GM12878 (cell line): ENCODE data around the gene SUFU.

ENCODE experiments used
- POLR2A ChIP-seq: IDR thresholded peaks from 2 replicates; pipeline ENCODE4 v1.6.1; 2011; ENCODE audit warnings: low read depth, mild to moderate bottlenecking, low read length
- RAD21 ChIP-seq: IDR thresholded peaks from 2 replicates; pipeline ENCODE4 v1.6.1; 2011; ENCODE audit warnings: mild to moderate bottlenecking, low read depth, low read length, moderate library complexity; ENCODE audit not compliant: insufficient read depth
- RFX5 ChIP-seq: IDR thresholded peaks from 2 replicates; pipeline ENCODE4 v1.6.1; 2011; ENCODE audit warnings: low read depth, low read length, improper control_type of control experiment
- TF ChIP-seq, protein P1 (sequence below), 3 experiments: IDR thresholded peaks in 2 of 3; conservative IDR thresholded peaks in 1 of 3; 2 replicates each; pipeline ENCODE4 v1.5.1; 2011; ENCODE audit warnings: low read depth in 3 of 3, low read length in 3 of 3, mild to moderate bottlenecking in 3 of 3, control low read depth in 2 of 3, moderate library complexity in 2 of 3, inconsistent platforms in 1 of 3, mixed read lengths in 1 of 3; ENCODE audit not compliant: control insufficient read depth in 2 of 3, insufficient read depth in 1 of 3; ENCODE audit errors: extremely low read depth in 1 of 3
- TF ChIP-seq, protein P2 (sequence below): IDR thresholded peaks from 2 replicates; pipeline ENCODE4 v1.6.1; 2012; ENCODE audit warnings: mild to moderate bottlenecking, low read depth, low read length

DNA sequence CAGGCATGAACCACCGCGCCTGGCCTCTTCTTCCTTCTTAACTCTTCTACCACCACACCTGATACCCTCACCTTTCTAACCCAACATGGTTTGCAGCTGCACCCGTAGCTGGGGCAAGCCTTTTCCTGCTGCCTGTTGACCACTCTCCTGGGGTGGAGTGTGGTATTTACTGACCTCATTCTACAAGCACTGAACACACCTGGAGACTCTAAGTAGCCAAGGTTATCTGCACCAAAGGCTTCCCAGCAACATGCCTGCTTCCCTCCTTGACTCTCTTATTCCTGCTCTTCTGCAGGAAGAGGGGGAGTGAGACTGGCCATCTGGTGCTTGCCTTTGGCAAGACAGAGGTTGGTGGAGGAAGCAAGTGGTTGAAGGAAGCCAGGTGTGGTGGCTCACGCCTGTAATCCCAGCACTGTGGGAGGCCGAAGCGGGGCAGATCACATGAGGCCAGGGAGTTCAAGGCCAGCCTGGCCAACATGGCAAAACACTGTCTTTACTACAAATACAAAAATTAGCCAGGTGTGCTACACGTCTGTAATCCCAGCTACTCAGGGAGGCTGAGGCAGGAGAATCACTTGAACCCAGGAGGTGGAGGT is 11.3 kb upstream of the SUFU start:
- TF ChIP-seq, protein P1, sequence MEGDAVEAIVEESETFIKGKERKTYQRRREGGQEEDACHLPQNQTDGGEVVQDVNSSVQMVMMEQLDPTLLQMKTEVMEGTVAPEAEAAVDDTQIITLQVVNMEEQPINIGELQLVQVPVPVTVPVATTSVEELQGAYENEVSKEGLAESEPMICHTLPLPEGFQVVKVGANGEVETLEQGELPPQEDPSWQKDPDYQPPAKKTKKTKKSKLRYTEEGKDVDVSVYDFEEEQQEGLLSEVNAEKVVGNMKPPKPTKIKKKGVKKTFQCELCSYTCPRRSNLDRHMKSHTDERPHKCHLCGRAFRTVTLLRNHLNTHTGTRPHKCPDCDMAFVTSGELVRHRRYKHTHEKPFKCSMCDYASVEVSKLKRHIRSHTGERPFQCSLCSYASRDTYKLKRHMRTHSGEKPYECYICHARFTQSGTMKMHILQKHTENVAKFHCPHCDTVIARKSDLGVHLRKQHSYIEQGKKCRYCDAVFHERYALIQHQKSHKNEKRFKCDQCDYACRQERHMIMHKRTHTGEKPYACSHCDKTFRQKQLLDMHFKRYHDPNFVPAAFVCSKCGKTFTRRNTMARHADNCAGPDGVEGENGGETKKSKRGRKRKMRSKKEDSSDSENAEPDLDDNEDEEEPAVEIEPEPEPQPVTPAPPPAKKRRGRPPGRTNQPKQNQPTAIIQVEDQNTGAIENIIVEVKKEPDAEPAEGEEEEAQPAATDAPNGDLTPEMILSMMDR (IDR thresholded peaks at IDR 0.05 in 2 of 3, conservative IDR thresholded peaks at IDR 0.05 in 1 of 3; ENCODE audit: control insufficient read depth in 2 of 3, extremely low read depth in 1 of 3, insufficient read depth in 1 of 3, low read depth in 3 of 3, low read length in 3 of 3): no peak
- TF ChIP-seq, protein P2, sequence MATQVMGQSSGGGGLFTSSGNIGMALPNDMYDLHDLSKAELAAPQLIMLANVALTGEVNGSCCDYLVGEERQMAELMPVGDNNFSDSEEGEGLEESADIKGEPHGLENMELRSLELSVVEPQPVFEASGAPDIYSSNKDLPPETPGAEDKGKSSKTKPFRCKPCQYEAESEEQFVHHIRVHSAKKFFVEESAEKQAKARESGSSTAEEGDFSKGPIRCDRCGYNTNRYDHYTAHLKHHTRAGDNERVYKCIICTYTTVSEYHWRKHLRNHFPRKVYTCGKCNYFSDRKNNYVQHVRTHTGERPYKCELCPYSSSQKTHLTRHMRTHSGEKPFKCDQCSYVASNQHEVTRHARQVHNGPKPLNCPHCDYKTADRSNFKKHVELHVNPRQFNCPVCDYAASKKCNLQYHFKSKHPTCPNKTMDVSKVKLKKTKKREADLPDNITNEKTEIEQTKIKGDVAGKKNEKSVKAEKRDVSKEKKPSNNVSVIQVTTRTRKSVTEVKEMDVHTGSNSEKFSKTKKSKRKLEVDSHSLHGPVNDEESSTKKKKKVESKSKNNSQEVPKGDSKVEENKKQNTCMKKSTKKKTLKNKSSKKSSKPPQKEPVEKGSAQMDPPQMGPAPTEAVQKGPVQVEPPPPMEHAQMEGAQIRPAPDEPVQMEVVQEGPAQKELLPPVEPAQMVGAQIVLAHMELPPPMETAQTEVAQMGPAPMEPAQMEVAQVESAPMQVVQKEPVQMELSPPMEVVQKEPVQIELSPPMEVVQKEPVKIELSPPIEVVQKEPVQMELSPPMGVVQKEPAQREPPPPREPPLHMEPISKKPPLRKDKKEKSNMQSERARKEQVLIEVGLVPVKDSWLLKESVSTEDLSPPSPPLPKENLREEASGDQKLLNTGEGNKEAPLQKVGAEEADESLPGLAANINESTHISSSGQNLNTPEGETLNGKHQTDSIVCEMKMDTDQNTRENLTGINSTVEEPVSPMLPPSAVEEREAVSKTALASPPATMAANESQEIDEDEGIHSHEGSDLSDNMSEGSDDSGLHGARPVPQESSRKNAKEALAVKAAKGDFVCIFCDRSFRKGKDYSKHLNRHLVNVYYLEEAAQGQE: no peak
- TF ChIP-seq RAD21 (no peak), POLR2A (no peak), RFX5 (no peak)
